GM18502 (cell line): Measurements from ENCODE around the gene PDGFB.

Experiments used
- ATAC-seq: cut with Tn5 transposase; IDR thresholded peaks from one replicate; pipeline ENCODE4 v1.9.1; 2021; ENCODE audit warnings: mild to moderate bottlenecking; ENCODE audit not compliant: unreplicated experiment, poor library complexity

PDGFB gene

GRCh38 chr22:39255449-39256185 is 10.8 kb upstream of the PDGFB start:
- no peak for ATAC-seq

- ATAC-seq = no peak
Measured at GRCh38 chr22:39254789-39255298, 10.1 kb upstream of the PDGFB start.

GRCh38 chr22:39254122-39254521 is 9.3 kb upstream of the PDGFB start:
- ATAC-seq = no peak

- ATAC-seq = no peak
Measured at GRCh38 chr22:39253435-39254070, 8.8 kb upstream of the PDGFB start.

- ATAC-seq = no peak
Measured at GRCh38 chr22:39252461-39253434, 8.0 kb upstream of the PDGFB start.

GRCh38 chr22:39251762-39252460 is 7.1 kb upstream of the PDGFB start:
- ATAC-seq = no peak

GRCh38 chr22:39250838-39251237 is 6.1 kb upstream of the PDGFB start:
- ATAC-seq = no peak

- no peak for ATAC-seq
Measured at GRCh38 chr22:39250131-39250530, 5.3 kb upstream of the PDGFB start.

GRCh38 chr22:39249086-39249704 is 4.4 kb upstream of the PDGFB start:
- no peak for ATAC-seq

- ATAC-seq = no peak
Measured at GRCh38 chr22:39248254-39248653, 3.5 kb upstream of the PDGFB start.

- no peak for ATAC-seq
Measured at GRCh38 chr22:39247361-39247760, 2.6 kb upstream of the PDGFB start.

GRCh38 chr22:39246690-39247332 is 2.0 kb upstream of the PDGFB start:
- ATAC-seq = no peak

GRCh38 chr22:39246217-39246616 is 1.4 kb upstream of the PDGFB start:
- ATAC-seq = no peak

GRCh38 chr22:39245130-39246039 is 603 bp upstream of the PDGFB start:
- ATAC-seq = no peak

GRCh38 chr22:39244136-39244495 is 666 bp downstream of the PDGFB start:
- no peak for ATAC-seq

- no peak for ATAC-seq
Measured at GRCh38 chr22:39243439-39244135, 1.2 kb downstream of the PDGFB start.

GRCh38 chr22:39242595-39243438 is 2.0 kb downstream of the PDGFB start:
- no peak for ATAC-seq
